Calu3 (cell line): ENCODE measurements around the gene SPIRE1. TPM values are rescaled to one million over a fixed set of nuclear protein-coding genes. Genes with fewer than 3 reads are reported as not detected.

Experiments
- BruUV-seq: library from RNA; stranded (reverse); fragments of 400-500 nt; replicated peaks from 2 replicates; lab custom pipeline; 2021; lab: Mats Ljungman, UMichigan
- CTCF ChIA-PET: fragments of 300-600 bp; sonication (Branson Sonifier 250); formaldehyde crosslinking; loops from one replicate; lab custom pipeline; 2022; ENCODE audit warnings: antibody characterized with exemption; lab: Charles Lee
- DNase-seq: peaks from one replicate; pipeline ENCODE4 v3.0.0; 2022
- H3K27ac Mint-ChIP-seq: one replicate; pipeline ENCODE4 v1.8.0; 2022; ENCODE audit warnings: mixed read lengths; ENCODE audit not compliant: unreplicated experiment
- H3K27me3 Mint-ChIP-seq: one replicate; pipeline ENCODE4 v1.8.0; 2022; ENCODE audit warnings: mixed read lengths; ENCODE audit not compliant: unreplicated experiment
- H3K36me3 Mint-ChIP-seq: one replicate; pipeline ENCODE4 v1.8.0; 2022; ENCODE audit warnings: mild to moderate bottlenecking, moderate library complexity, mixed read lengths; ENCODE audit not compliant: insufficient read depth, unreplicated experiment
- H3K4me1 Mint-ChIP-seq: one replicate; pipeline ENCODE4 v1.8.0; 2022; ENCODE audit warnings: mild to moderate bottlenecking, low read depth, mixed read lengths; ENCODE audit not compliant: unreplicated experiment
- H3K4me3 Mint-ChIP-seq: one replicate; pipeline ENCODE4 v1.8.0; 2022; ENCODE audit warnings: mild to moderate bottlenecking, low read depth, moderate library complexity, mixed read lengths; ENCODE audit not compliant: unreplicated experiment
- H3K9me3 Mint-ChIP-seq: one replicate; pipeline ENCODE4 v1.8.0; 2022; ENCODE audit warnings: low read depth, mixed read lengths; ENCODE audit not compliant: unreplicated experiment
- CTCF ChIP-seq: fragments of 200-600 bp; IDR thresholded peaks from one replicate; pipeline ENCODE4 v1.8.0; 2022; ENCODE audit warnings: antibody characterized with exemption; ENCODE audit not compliant: unreplicated experiment
- intact Hi-C: fragments of 100-400 bp; cut with micrococcal nuclease; formaldehyde crosslinking; loops from one replicate; pipeline ENCODE4 v1.10.0; 2022; ENCODE audit not compliant: unreplicated experiment
- total RNA-seq: library from RNA; stranded (reverse); gene quantifications from 2 replicates; pipeline ENCODE4 v1.2.3, GENCODE V29; 2022

Gene SPIRE1
- total RNA-seq, 1 experiment from 2014 or later = 98.6 TPM

GRCh38 chr18:12598181-12598930, 59.6 kb downstream of the SPIRE1 start:
- no TSS peak for BruUV-seq
- intact Hi-C loops = loop anchor here (1.0 to 5.0 kb wide), 4 partner anchors 9 to 206 kb away; no protein-coding TSS in a partner anchor

GRCh38 chr18:12597760-12598159, 60.1 kb downstream of the SPIRE1 start:
- peaks cover 63% of the 10 kb centered on the region for H3K4me1 Mint-ChIP-seq
- H3K27me3 Mint-ChIP-seq = no peaks in the 10 kb centered on the region
- peak; percentile 75 for DNase-seq
- no peaks in the 10 kb centered on the region for H3K9me3 Mint-ChIP-seq
- TF ChIP-seq CTCF = no peak
- CTCF ChIA-PET = interaction anchor here (1.0 to 3.5 kb wide), 3 partner anchors 9 to 58 kb away, joined by 3 to 17 read pairs (median 5); no protein-coding TSS in a partner anchor
- intact Hi-C loops = loop anchor here (1.0 to 5.0 kb wide), 4 partner anchors 10 to 205 kb away; no protein-coding TSS in a partner anchor
- peak overlapping the region; percentile 18 for H3K4me3 Mint-ChIP-seq
- no TSS peak for BruUV-seq
- peak overlapping the region; percentile 74 for H3K27ac Mint-ChIP-seq
- peaks cover 27% of the 10 kb centered on the region for H3K36me3 Mint-ChIP-seq

More at GRCh38 chr18:12598181-12598930, 59.6 kb downstream of the SPIRE1 start:
- CTCF ChIA-PET = interaction anchor here (1.0 to 3.5 kb wide), 3 partner anchors 8 to 59 kb away, joined by 3 to 17 read pairs (median 5); no protein-coding TSS in a partner anchor
- Mint-ChIP-seq H3K27me3 (no peaks in the 10 kb centered on the region), H3K36me3 (peaks cover 27% of the 10 kb centered on the region), H3K4me1 (peaks cover 60% of the 10 kb centered on the region), H3K4me3 (peak overlapping the region; percentile 47), H3K9me3 (no peaks in the 10 kb centered on the region), H3K27ac (peak overlapping the region; percentile 74)
- TF ChIP-seq CTCF = no peak
- DNase-seq = no peak

- Mint-ChIP-seq H3K27ac (peak overlapping the region; percentile 55), H3K27me3 (no peaks in the 10 kb centered on the region), H3K36me3 (peaks cover 21% of the 10 kb centered on the region), H3K4me3 (no peak overlapping the region), H3K4me1 (peaks cover 67% of the 10 kb centered on the region), H3K9me3 (no peaks in the 10 kb centered on the region)
- no TSS peak for BruUV-seq
- CTCF ChIA-PET = no interaction called here
- TF ChIP-seq CTCF = no peak
- intact Hi-C loops = loop anchor here (5.0 kb wide), 3 partner anchors 53 to 203 kb away; no protein-coding TSS in a partner anchor
- no peak for DNase-seq
These were observed 62.2 kb downstream of the SPIRE1 start for GRCh38 chr18:12595571-12596255.

GRCh38 chr18:12593866-12594265, 64.0 kb downstream of the SPIRE1 start:
- no TSS peak for BruUV-seq
- CTCF ChIA-PET = no interaction called here

More at GRCh38 chr18:12593866-12594265, 64.0 kb downstream of the SPIRE1 start:
- intact Hi-C loops = no loop called here
- Mint-ChIP-seq H3K9me3 (no peaks in the 10 kb centered on the region), H3K4me1 (peaks cover 62% of the 10 kb centered on the region), H3K27ac (no peak overlapping the region), H3K36me3 (peaks cover 9% of the 10 kb centered on the region), H3K27me3 (no peaks in the 10 kb centered on the region), H3K4me3 (no peak overlapping the region)
- DNase-seq = no peak
- TF ChIP-seq CTCF = no peak
